ENCODE data around the gene TUBB6. TPM values are rescaled to one million over a fixed set of nuclear protein-coding genes. Genes with fewer than 3 reads are reported as not detected.
A peak's percentile ranks its signal among the peaks of the same experiment; 100 is the strongest.

TUBB6 gene
- total and polyA plus RNA-seq, 3 experiments from 2014 or later: 0.77 to 9.1 (median 8.8) TPM

GRCh38 chr18:12324991-12325725, 17.1 kb downstream of the TUBB6 start:
- Mint-ChIP-seq H3K4me3 (no peak overlapping the region), H3K27me3 (no peaks in the 10 kb centered on the region), H3K9me3 (no peaks in the 10 kb centered on the region), H3K4me1 (peaks cover 4 to 8% (median 8%) of the 10 kb centered on the region in 3 donors), H3K36me3 (peaks cover 5 to 64% (median 24%) of the 10 kb centered on the region in 3 donors), H3K27ac (no peak overlapping the region)
- H3K27ac ChIP-seq (ENCODE audit: low read depth, low read length): no peak overlapping the region
- H3K4me1 ChIP-seq (ENCODE audit: insufficient read depth, low read length): peaks cover 7% of the 10 kb centered on the region
- H3K27me3 ChIP-seq (ENCODE audit: insufficient read depth, low read length, poor library complexity, severe bottlenecking): no peaks in the 10 kb centered on the region
- ChIA-PET POLR2A (no interaction called here), CTCF (no interaction called here)
- no peak for DNase-seq
- H3K36me3 ChIP-seq (ENCODE audit: insufficient read depth, low read length): peaks cover 28% of the 10 kb centered on the region
- no peaks in the 10 kb centered on the region for H3K9me3 ChIP-seq (ENCODE audit: low read length)
- no peak overlapping the region for H3K4me3 ChIP-seq (ENCODE audit: low read length)

GRCh38 chr18:12325726-12326245, 17.7 kb downstream of the TUBB6 start:
- ChIA-PET CTCF (no interaction called here), POLR2A (no interaction called here)
- Mint-ChIP-seq H3K27me3 (no peaks in the 10 kb centered on the region), H3K27ac (no peak overlapping the region), H3K9me3 (no peaks in the 10 kb centered on the region), H3K4me3 (no peak overlapping the region), H3K36me3 (peaks cover 5 to 66% (median 24%) of the 10 kb centered on the region in 3 donors), H3K4me1 (peaks cover 4 to 8% (median 8%) of the 10 kb centered on the region in 3 donors)
- Histone ChIP-seq H3K27ac (ENCODE audit: low read depth, low read length) (no peak overlapping the region), H3K4me3 (ENCODE audit: low read length) (no peak overlapping the region), H3K9me3 (ENCODE audit: low read length) (no peaks in the 10 kb centered on the region), H3K27me3 (ENCODE audit: insufficient read depth, low read length, poor library complexity, severe bottlenecking) (no peaks in the 10 kb centered on the region), H3K36me3 (ENCODE audit: insufficient read depth, low read length) (peaks cover 28% of the 10 kb centered on the region), H3K4me1 (ENCODE audit: insufficient read depth, low read length) (peaks cover 7% of the 10 kb centered on the region)
- no peak for DNase-seq

- ChIA-PET POLR2A (no interaction called here), CTCF (interaction anchor here (2.1 to 2.5 kb wide), 2 partner anchors 8 to 12 kb away, joined by 14 to 18 read pairs; no protein-coding TSS in a partner anchor)
- Mint-ChIP-seq H3K9me3 (no peaks in the 10 kb centered on the region), H3K4me3 (no peak overlapping the region), H3K36me3 (peaks cover 5 to 70% (median 20%) of the 10 kb centered on the region in 3 donors), H3K4me1 (peaks cover 4 to 8% (median 8%) of the 10 kb centered on the region in 3 donors), H3K27me3 (no peaks in the 10 kb centered on the region), H3K27ac (no peak overlapping the region)
- Histone ChIP-seq H3K27ac (ENCODE audit: low read depth, low read length) (no peak overlapping the region), H3K9me3 (ENCODE audit: low read length) (no peaks in the 10 kb centered on the region), H3K36me3 (ENCODE audit: insufficient read depth, low read length) (peaks cover 28% of the 10 kb centered on the region), H3K4me1 (ENCODE audit: insufficient read depth, low read length) (peaks cover 7% of the 10 kb centered on the region), H3K4me3 (ENCODE audit: low read length) (no peak overlapping the region), H3K27me3 (ENCODE audit: insufficient read depth, low read length, poor library complexity, severe bottlenecking) (no peaks in the 10 kb centered on the region)
- DNase-seq: no peak
These were observed 18.8 kb downstream of the TUBB6 start for GRCh38 chr18:12326711-12327460.

GRCh38 chr18:12327510-12328178, 19.6 kb downstream of the TUBB6 start:
- no peaks in the 10 kb centered on the region for H3K27me3 ChIP-seq (ENCODE audit: insufficient read depth, low read length, poor library complexity, severe bottlenecking)
- no peak overlapping the region for H3K4me3 Mint-ChIP-seq
- no peak overlapping the region for H3K27ac ChIP-seq (ENCODE audit: low read depth, low read length)
- POLR2A ChIA-PET: no interaction called here
- peak; percentile 34 to 75 (median 52) for DNase-seq
- CTCF ChIA-PET: interaction anchor here (1.0 to 2.5 kb wide), 6 partner anchors 9 to 335 kb away, joined by 3 to 18 read pairs (median 6); no protein-coding TSS in a partner anchor
- no peaks in the 10 kb centered on the region for H3K9me3 ChIP-seq (ENCODE audit: low read length)
- peaks cover 7% of the 10 kb centered on the region for H3K4me1 ChIP-seq (ENCODE audit: insufficient read depth, low read length)
- H3K36me3 ChIP-seq (ENCODE audit: insufficient read depth, low read length): peaks cover 28% of the 10 kb centered on the region
- peaks cover 5 to 70% (median 20%) of the 10 kb centered on the region in 3 donors for H3K36me3 Mint-ChIP-seq
- H3K27me3 Mint-ChIP-seq: no peaks in the 10 kb centered on the region
- no peak overlapping the region for H3K4me3 ChIP-seq (ENCODE audit: low read length)
- peaks cover 4 to 8% (median 8%) of the 10 kb centered on the region in 3 donors for H3K4me1 Mint-ChIP-seq
- no peaks in the 10 kb centered on the region for H3K9me3 Mint-ChIP-seq
- H3K27ac Mint-ChIP-seq: peak overlapping the region in 2 of 8 donors; percentile 2 to 92

- H3K27ac Mint-ChIP-seq: peak overlapping the region in 3 of 8 donors; percentile 2 to 92 (median 21)
- Histone ChIP-seq H3K27me3 (ENCODE audit: insufficient read depth, low read length, poor library complexity, severe bottlenecking) (no peaks in the 10 kb centered on the region), H3K36me3 (ENCODE audit: insufficient read depth, low read length) (peaks cover 28% of the 10 kb centered on the region), H3K9me3 (ENCODE audit: low read length) (no peaks in the 10 kb centered on the region), H3K27ac (ENCODE audit: low read depth, low read length) (no peak overlapping the region), H3K4me3 (ENCODE audit: low read length) (no peak overlapping the region), H3K4me1 (ENCODE audit: insufficient read depth, low read length) (peaks cover 7% of the 10 kb centered on the region)
- H3K4me1 Mint-ChIP-seq: peaks cover 4 to 8% (median 8%) of the 10 kb centered on the region in 3 donors
- H3K9me3 Mint-ChIP-seq: no peaks in the 10 kb centered on the region
- no peaks in the 10 kb centered on the region for H3K27me3 Mint-ChIP-seq
- H3K36me3 Mint-ChIP-seq: peaks cover 5 to 68% (median 20%) of the 10 kb centered on the region in 3 donors
- no peak overlapping the region for H3K4me3 Mint-ChIP-seq
- ChIA-PET POLR2A (no interaction called here), CTCF (interaction anchor here (1.0 to 2.5 kb wide), 6 partner anchors 9 to 334 kb away, joined by 3 to 18 read pairs (median 6); no protein-coding TSS in a partner anchor)
- no peak for DNase-seq
These were observed 20.3 kb downstream of the TUBB6 start for GRCh38 chr18:12328179-12328823.

- ChIA-PET POLR2A (no interaction called here), CTCF (interaction anchor here (1.3 to 2.5 kb wide), 2 partner anchors 11 to 333 kb away, joined by 3 to 14 read pairs; no protein-coding TSS in a partner anchor)
- no peak for DNase-seq
- H3K27me3 Mint-ChIP-seq: no peaks in the 10 kb centered on the region
- no peak overlapping the region for H3K4me3 ChIP-seq (ENCODE audit: low read length)
- no peak overlapping the region for H3K27ac ChIP-seq (ENCODE audit: low read depth, low read length)
- H3K27ac Mint-ChIP-seq: peak overlapping the region in 2 of 8 donors; percentile 21 to 35
- peaks cover 32% of the 10 kb centered on the region for H3K36me3 ChIP-seq (ENCODE audit: insufficient read depth, low read length)
- peaks cover 4 to 8% (median 8%) of the 10 kb centered on the region in 3 donors for H3K4me1 Mint-ChIP-seq
- no peaks in the 10 kb centered on the region for H3K27me3 ChIP-seq (ENCODE audit: insufficient read depth, low read length, poor library complexity, severe bottlenecking)
- H3K9me3 Mint-ChIP-seq: no peaks in the 10 kb centered on the region
- no peaks in the 10 kb centered on the region for H3K9me3 ChIP-seq (ENCODE audit: low read length)
- no peak overlapping the region for H3K4me3 Mint-ChIP-seq
- H3K36me3 Mint-ChIP-seq: peaks cover 5 to 74% (median 20%) of the 10 kb centered on the region in 3 donors
- H3K4me1 ChIP-seq (ENCODE audit: insufficient read depth, low read length): peaks cover 7% of the 10 kb centered on the region
These were observed 21.2 kb downstream of the TUBB6 start for GRCh38 chr18:12329125-12329698.

GRCh38 chr18:12330766-12331165, 22.7 kb downstream of the TUBB6 start:
- H3K4me3 ChIP-seq (ENCODE audit: low read length): no peak overlapping the region
- H3K27me3 ChIP-seq (ENCODE audit: insufficient read depth, low read length, poor library complexity, severe bottlenecking): no peaks in the 10 kb centered on the region
- H3K4me1 ChIP-seq (ENCODE audit: insufficient read depth, low read length): peaks cover 7% of the 10 kb centered on the region
- no peak overlapping the region for H3K4me3 Mint-ChIP-seq
- no peaks in the 10 kb centered on the region for H3K27me3 Mint-ChIP-seq
- H3K36me3 Mint-ChIP-seq: peaks cover 3 to 74% (median 29%) of the 10 kb centered on the region in 3 donors
- H3K9me3 Mint-ChIP-seq: no peaks in the 10 kb centered on the region
- no peak for DNase-seq
- H3K36me3 ChIP-seq (ENCODE audit: insufficient read depth, low read length): peaks cover 29% of the 10 kb centered on the region
- H3K9me3 ChIP-seq (ENCODE audit: low read length): no peaks in the 10 kb centered on the region
- no peak overlapping the region for H3K27ac Mint-ChIP-seq
- H3K4me1 Mint-ChIP-seq: peaks cover 4 to 8% (median 8%) of the 10 kb centered on the region in 3 donors
- POLR2A ChIA-PET: no interaction called here
- H3K27ac ChIP-seq (ENCODE audit: low read depth, low read length): no peak overlapping the region
- CTCF ChIA-PET: no interaction called here

Data from CD8-positive, alpha-beta memory T cell (primary cell).